ENCODE results near the gene CYREN.

GRCh38 chr7:135117096-135117495 lies 53.4 kb downstream of the CYREN start:
- TF ChIP-seq CTCF (IDR thresholded peaks at IDR 0.05; ENCODE audit: low read depth, low read length, poor library complexity, severe bottlenecking): no peak
- no peak for TF ChIP-seq EZH2phosphoT487 (IDR thresholded peaks at IDR 0.05; ENCODE audit: borderline replicate concordance, low read length)
